Osteocyte (in vitro differentiated cells): Measurements from ENCODE around the gene RAVER1. TPM values are rescaled to one million over a fixed set of nuclear protein-coding genes. Genes with fewer than 3 reads are reported as not detected.

Experiments used
- DNase-seq: peaks from one replicate; pipeline ENCODE4 v3.0.0; 2021; ENCODE audit warnings: mixed read lengths; ENCODE audit not compliant: unreplicated experiment; ENCODE audit errors: extremely low spot score
- H3K27ac Mint-ChIP-seq: one replicate; pipeline ENCODE4 v1.8.0; 2021; ENCODE audit warnings: mild to moderate bottlenecking, mixed read lengths; ENCODE audit not compliant: unreplicated experiment
- H3K27me3 Mint-ChIP-seq: one replicate; pipeline ENCODE4 v1.8.0; 2021; ENCODE audit warnings: mixed read lengths; ENCODE audit not compliant: unreplicated experiment
- H3K36me3 Mint-ChIP-seq: one replicate; pipeline ENCODE4 v1.8.0; 2021; ENCODE audit warnings: mixed read lengths; ENCODE audit not compliant: unreplicated experiment
- H3K4me1 Mint-ChIP-seq: one replicate; pipeline ENCODE4 v1.8.0; 2021; ENCODE audit warnings: mixed read lengths; ENCODE audit not compliant: unreplicated experiment
- H3K4me3 Mint-ChIP-seq: one replicate; pipeline ENCODE4 v1.8.0; 2021; ENCODE audit warnings: mild to moderate bottlenecking, moderate library complexity, mixed read lengths; ENCODE audit not compliant: unreplicated experiment
- H3K9me3 Mint-ChIP-seq: one replicate; pipeline ENCODE4 v1.8.0; 2021; ENCODE audit warnings: mixed read lengths; ENCODE audit not compliant: unreplicated experiment
- CTCF ChIP-seq: fragments of 200-600 bp; sonication (generic); IDR thresholded peaks from 2 replicates; pipeline ENCODE4 v1.5.0; 2021; ENCODE audit warnings: antibody characterized with exemption, mild to moderate bottlenecking, moderate library complexity
- total RNA-seq: library from RNA; stranded (reverse); gene quantifications from 2 replicates; pipeline ENCODE4 v1.2.1, GENCODE V29; 2021

The RAVER1 gene
- total RNA-seq, 1 donor from 2014 or later = 45.8 TPM

- Mint-ChIP-seq H3K4me1 (peaks cover 3% of the 10 kb centered on the region), H3K9me3 (no peaks in the 10 kb centered on the region), H3K27ac (no peak overlapping the region), H3K4me3 (no peak overlapping the region), H3K27me3 (no peaks in the 10 kb centered on the region), H3K36me3 (peaks cover 14% of the 10 kb centered on the region)
- TF ChIP-seq CTCF = no peak
- no peak for DNase-seq
Observed at GRCh38 chr19:10320602-10321416, 12.5 kb downstream of the RAVER1 start.

GRCh38 chr19:10318807-10319682 is 14.3 kb downstream of the RAVER1 start:
- no peak for DNase-seq
- Mint-ChIP-seq H3K4me1 (peaks cover 13% of the 10 kb centered on the region), H3K9me3 (no peaks in the 10 kb centered on the region), H3K4me3 (no peak overlapping the region), H3K36me3 (peaks cover 12% of the 10 kb centered on the region), H3K27ac (no peak overlapping the region), H3K27me3 (no peaks in the 10 kb centered on the region)
- no peak for TF ChIP-seq CTCF

DNA sequence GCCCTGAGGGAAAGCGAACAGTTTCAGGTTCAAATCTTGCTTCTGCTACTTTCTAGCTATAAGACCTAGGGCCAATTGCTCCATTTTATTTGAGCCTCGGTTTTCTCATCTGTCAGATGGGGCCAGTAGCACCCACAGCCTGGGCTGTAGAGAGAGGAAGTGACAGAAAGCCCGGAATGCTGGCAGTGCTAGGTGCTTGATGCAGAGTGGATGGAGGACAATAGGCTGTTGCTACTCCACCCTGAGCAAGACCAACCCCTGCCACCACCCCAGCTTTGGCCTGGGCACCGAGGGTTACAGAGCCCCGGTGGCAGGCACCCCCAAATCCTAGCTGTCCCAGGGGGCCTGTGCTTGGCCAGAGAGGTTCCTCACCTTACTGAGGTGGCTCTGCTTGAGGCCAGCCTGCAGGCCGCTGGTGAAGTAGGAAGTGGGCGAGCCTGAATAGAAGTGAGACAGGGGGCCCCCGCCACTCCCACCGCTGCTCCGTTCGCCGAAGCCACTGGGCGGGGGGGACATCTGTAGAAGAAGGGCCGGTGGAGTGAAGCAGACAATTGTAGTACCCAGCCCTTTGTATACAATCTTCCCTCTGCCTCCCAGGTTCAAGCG is 15.4 kb downstream of the RAVER1 start:
- no peaks in the 10 kb centered on the region for H3K9me3 Mint-ChIP-seq
- TF ChIP-seq CTCF = no peak
- H3K27me3 Mint-ChIP-seq = no peaks in the 10 kb centered on the region
- DNase-seq = no peak
- no peak overlapping the region for H3K27ac Mint-ChIP-seq
- H3K36me3 Mint-ChIP-seq = peaks cover 10% of the 10 kb centered on the region
- peaks cover 13% of the 10 kb centered on the region for H3K4me1 Mint-ChIP-seq
- H3K4me3 Mint-ChIP-seq = no peak overlapping the region

- peaks cover 10% of the 10 kb centered on the region for H3K36me3 Mint-ChIP-seq
- no peak for DNase-seq
- no peak for TF ChIP-seq CTCF
- H3K4me1 Mint-ChIP-seq = peaks cover 13% of the 10 kb centered on the region
- no peaks in the 10 kb centered on the region for H3K9me3 Mint-ChIP-seq
- no peak overlapping the region for H3K4me3 Mint-ChIP-seq
- H3K27ac Mint-ChIP-seq = no peak overlapping the region
- H3K27me3 Mint-ChIP-seq = no peaks in the 10 kb centered on the region
Observed at GRCh38 chr19:10317045-10317856, 16.1 kb downstream of the RAVER1 start.
